Brain microvascular endothelial cell (primary cell): ENCODE measurements around the gene SULT1C4.

Experiments
- DNase-seq: peaks from one replicate; pipeline ENCODE4 v3.0.0-alpha.2; 2020
- H3K27ac ChIP-seq: fragments of 250-450 bp; sonication (Bioruptor Pico); 2 replicates; pipeline ENCODE4 v1.5.1; 2020; ENCODE audit warnings: mild to moderate bottlenecking, moderate library complexity
- H3K27me3 ChIP-seq: fragments of 250-450 bp; sonication (Bioruptor Pico); replicated peaks from 2 replicates; pipeline ENCODE4 v1.5.1; 2020; ENCODE audit warnings: mild to moderate bottlenecking
- H3K36me3 ChIP-seq: fragments of 250-450 bp; sonication (Bioruptor Pico); replicated peaks from 2 replicates; pipeline ENCODE4 v1.5.1; 2020; ENCODE audit warnings: mild to moderate bottlenecking
- H3K4me3 ChIP-seq: 2 replicates; pipeline ENCODE4 v1.5.1; 2011; ENCODE audit warnings: low read depth, mild to moderate bottlenecking, control low read depth, low read length, moderate library complexity
- in situ Hi-C: cut with HindIII; loops from 2 replicates; pipeline ENCODE4 v1.10.0; 2017; ENCODE audit warnings: low sequenced_read_pairs, low pct_ligation_motif_present
- TF ChIP-seq, protein P1 (sequence below): IDR thresholded peaks from 2 replicates; pipeline ENCODE4 v1.5.1; 2011; ENCODE audit warnings: low read depth, mild to moderate bottlenecking, moderate library complexity, low read length, control low read depth, inconsistent platforms; ENCODE audit errors: missing control alignments

Gene SULT1C4

DNA sequence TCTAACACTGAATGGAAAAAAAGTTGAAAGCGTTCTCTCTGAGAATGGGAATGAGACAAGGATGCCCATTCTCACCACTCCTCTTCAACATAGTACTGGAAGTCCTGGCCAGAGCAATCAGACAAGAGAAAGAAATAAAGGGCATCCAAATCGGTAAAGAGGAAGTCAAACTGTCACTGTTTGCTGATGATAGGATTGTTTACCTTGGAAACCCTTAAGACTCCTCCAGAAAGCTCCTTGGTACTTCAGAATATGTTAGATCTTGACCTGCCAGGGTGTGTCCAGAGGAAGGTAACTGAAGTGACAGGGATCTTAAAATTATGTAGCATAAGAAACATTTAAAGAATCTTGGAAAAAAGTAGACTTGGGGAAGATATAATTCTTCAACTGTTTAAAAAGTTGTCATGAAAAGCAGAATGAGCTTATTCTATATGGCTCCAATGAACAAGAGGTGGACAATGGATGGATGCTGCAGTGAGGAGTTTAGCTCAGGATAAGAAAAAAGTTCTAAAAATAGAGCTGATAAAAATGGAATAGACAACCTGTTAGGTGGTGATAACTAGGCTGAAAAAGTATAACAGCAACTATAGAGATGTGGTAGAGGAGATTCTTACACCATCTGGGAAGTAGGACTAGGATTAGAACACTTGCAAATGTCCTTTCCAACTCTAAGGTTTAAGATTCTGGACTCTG, 16.8 kb upstream of the SULT1C4 start:
- H3K27ac ChIP-seq = no peak overlapping the region
- no peaks in the 10 kb centered on the region for H3K27me3 ChIP-seq
- no peak overlapping the region for H3K4me3 ChIP-seq
- TF ChIP-seq, protein P1, sequence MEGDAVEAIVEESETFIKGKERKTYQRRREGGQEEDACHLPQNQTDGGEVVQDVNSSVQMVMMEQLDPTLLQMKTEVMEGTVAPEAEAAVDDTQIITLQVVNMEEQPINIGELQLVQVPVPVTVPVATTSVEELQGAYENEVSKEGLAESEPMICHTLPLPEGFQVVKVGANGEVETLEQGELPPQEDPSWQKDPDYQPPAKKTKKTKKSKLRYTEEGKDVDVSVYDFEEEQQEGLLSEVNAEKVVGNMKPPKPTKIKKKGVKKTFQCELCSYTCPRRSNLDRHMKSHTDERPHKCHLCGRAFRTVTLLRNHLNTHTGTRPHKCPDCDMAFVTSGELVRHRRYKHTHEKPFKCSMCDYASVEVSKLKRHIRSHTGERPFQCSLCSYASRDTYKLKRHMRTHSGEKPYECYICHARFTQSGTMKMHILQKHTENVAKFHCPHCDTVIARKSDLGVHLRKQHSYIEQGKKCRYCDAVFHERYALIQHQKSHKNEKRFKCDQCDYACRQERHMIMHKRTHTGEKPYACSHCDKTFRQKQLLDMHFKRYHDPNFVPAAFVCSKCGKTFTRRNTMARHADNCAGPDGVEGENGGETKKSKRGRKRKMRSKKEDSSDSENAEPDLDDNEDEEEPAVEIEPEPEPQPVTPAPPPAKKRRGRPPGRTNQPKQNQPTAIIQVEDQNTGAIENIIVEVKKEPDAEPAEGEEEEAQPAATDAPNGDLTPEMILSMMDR = no peak
- DNase-seq = no peak
- in situ Hi-C loops = no loop called here
- no peaks in the 10 kb centered on the region for H3K36me3 ChIP-seq

- no peaks in the 10 kb centered on the region for H3K36me3 ChIP-seq
- no peaks in the 10 kb centered on the region for H3K27me3 ChIP-seq
- TF ChIP-seq, protein P1 = no peak
- H3K27ac ChIP-seq = no peak overlapping the region
- H3K4me3 ChIP-seq = no peak overlapping the region
- in situ Hi-C loops = no loop called here
- no peak for DNase-seq
These were observed 14.5 kb upstream of the SULT1C4 start for GRCh38 chr2:108363024-108363907.

DNA sequence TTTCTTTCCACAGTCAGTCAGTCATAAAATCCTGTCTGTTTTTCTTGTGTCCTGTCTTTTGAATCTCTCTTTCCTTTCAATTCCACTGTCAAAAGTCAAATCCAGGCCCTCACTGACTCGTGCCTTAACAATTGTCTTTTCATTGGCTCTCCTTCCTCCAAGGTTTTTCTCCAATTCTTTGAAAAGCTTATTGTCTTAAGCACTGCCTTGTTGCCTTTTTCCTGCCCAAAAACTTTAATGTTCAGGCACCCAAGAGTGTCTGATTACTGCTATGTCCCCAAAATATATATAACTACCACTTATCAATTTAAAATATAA, 13.9 kb upstream of the SULT1C4 start:
- in situ Hi-C loops = no loop called here
- TF ChIP-seq, protein P1 = no peak
- H3K27me3 ChIP-seq = no peaks in the 10 kb centered on the region
- H3K4me3 ChIP-seq = no peak overlapping the region
- no peak overlapping the region for H3K27ac ChIP-seq
- no peaks in the 10 kb centered on the region for H3K36me3 ChIP-seq
- no peak for DNase-seq

DNA sequence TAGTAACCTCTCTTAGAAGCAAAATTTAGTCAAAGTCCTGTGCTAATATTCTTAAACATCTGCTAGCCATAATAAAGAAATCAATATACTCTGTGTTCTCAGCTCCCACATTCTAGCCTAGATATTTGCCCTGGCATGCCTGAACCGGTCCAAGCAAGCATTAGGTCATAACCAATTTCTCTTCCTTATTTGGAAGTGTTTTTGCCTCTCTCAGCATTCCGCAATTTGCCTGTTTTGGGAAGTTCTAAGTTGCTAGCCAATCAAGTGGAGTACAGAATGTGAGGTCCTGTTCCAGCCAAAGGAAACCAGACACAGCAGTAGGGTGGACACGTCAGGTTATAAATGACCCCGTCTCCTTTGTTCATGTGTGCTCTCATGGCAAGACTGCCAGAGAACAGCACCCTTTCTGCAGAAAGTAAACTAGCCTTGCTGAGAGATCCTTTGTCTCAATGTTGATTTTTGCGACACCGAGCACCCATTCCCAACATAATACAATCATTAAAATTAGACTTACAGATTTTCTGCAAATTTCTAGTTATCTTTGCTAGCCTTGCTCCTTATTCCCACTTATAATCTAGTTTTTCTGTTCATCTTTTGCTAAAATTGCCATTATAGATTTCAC, 13.0 kb upstream of the SULT1C4 start:
- H3K27me3 ChIP-seq = no peaks in the 10 kb centered on the region
- no peak overlapping the region for H3K27ac ChIP-seq
- DNase-seq = no peak
- H3K4me3 ChIP-seq = no peak overlapping the region
- TF ChIP-seq, protein P1 = no peak
- no peaks in the 10 kb centered on the region for H3K36me3 ChIP-seq
- in situ Hi-C loops = no loop called here

DNA sequence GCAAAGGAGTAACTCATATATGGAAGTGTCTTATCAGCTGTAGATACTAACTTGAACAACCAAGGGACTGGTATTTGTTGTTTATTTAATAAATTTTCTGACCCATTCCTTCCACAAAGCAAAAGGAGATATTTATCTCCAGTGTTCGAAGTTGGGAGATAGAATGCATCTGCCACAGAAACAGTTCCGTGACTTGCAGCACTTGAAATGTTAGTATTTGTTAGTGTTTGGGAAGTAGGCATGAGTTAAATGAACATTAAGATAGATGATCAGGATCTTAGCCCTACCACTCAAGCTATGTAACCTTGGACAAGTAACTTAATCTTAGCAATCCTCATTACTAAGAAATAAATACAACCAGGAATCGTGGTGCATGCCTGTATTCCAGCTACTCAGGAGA, 12.1 kb upstream of the SULT1C4 start:
- TF ChIP-seq, protein P1 = no peak
- Histone ChIP-seq H3K27me3 (no peaks in the 10 kb centered on the region), H3K4me3 (no peak overlapping the region), H3K36me3 (no peaks in the 10 kb centered on the region), H3K27ac (no peak overlapping the region)
- no peak for DNase-seq
- in situ Hi-C loops = no loop called here
